Coronary artery (tissue), 2 donors: ENCODE results near the gene APBA2.
"Not testable (repeated sequence)": the region's sequence is repeated elsewhere in the genome, so short reads cannot be mapped to it uniquely, and the experiment has no call there.

Experiments used
- DNase-seq: peaks from one replicate; pipeline ENCODE4 v3.0.0-alpha.2; 2017; ENCODE audit warnings: low spot score
- H3K27ac ChIP-seq, 2 donors: fragments of 200-600 bp; sonication (generic); one replicate each; pipeline ENCODE4 v1.5.1; 2016 to 2019
- H3K4me3 ChIP-seq: fragments of 200-600 bp; sonication (generic); 2 replicates; pipeline ENCODE4 v1.5.1; 2016; ENCODE audit warnings: mild to moderate bottlenecking, moderate library complexity
- CTCF ChIP-seq: fragments of 200-600 bp; sonication (generic); IDR thresholded peaks from one replicate; pipeline ENCODE4 v1.5.1; 2019; ENCODE audit warnings: antibody characterized with exemption

Gene APBA2

GRCh38 chr15:29100486-29101000 lies 214.8 kb downstream of the APBA2 start:
- no peak overlapping the region for H3K4me3 ChIP-seq
- no peak for DNase-seq
- TF ChIP-seq CTCF, result no peak
- H3K27ac ChIP-seq, result no peak overlapping the region

GRCh38 chr15:29101491-29101890 lies 215.7 kb downstream of the APBA2 start:
- DNase-seq, result no peak
- Histone ChIP-seq H3K27ac (no peak overlapping the region), H3K4me3 (no peak overlapping the region)
- no peak for TF ChIP-seq CTCF

GRCh38 chr15:29102173-29102794 lies 216.5 kb downstream of the APBA2 start:
- not testable (repeated sequence) for DNase-seq

GRCh38 chr15:29102911-29103823 lies 217.4 kb downstream of the APBA2 start:
- DNase-seq, result no peak

More at GRCh38 chr15:29102173-29102794, 216.5 kb downstream of the APBA2 start:
- not testable (repeated sequence) for H3K27ac ChIP-seq, H3K4me3 ChIP-seq
- TF ChIP-seq CTCF, result peak; percentile 32

GRCh38 chr15:29103824-29104565 lies 218.2 kb downstream of the APBA2 start:
- Histone ChIP-seq H3K27ac (no peak overlapping the region), H3K4me3 (peak overlapping the region; percentile 68)
- no peak for DNase-seq
- peak; percentile 93 for TF ChIP-seq CTCF

More at GRCh38 chr15:29102911-29103823, 217.4 kb downstream of the APBA2 start:
- H3K4me3 ChIP-seq, result peak overlapping the region; percentile 68
- TF ChIP-seq CTCF, result no peak
- H3K27ac ChIP-seq, result no peak overlapping the region

GRCh38 chr15:29104566-29104880 lies 218.7 kb downstream of the APBA2 start:
- Histone ChIP-seq H3K27ac (no peak overlapping the region), H3K4me3 (no peak overlapping the region)
- no peak for TF ChIP-seq CTCF
- DNase-seq, result no peak
